ENCODE results near the gene SPTBN5.

Gene SPTBN5

DNA sequence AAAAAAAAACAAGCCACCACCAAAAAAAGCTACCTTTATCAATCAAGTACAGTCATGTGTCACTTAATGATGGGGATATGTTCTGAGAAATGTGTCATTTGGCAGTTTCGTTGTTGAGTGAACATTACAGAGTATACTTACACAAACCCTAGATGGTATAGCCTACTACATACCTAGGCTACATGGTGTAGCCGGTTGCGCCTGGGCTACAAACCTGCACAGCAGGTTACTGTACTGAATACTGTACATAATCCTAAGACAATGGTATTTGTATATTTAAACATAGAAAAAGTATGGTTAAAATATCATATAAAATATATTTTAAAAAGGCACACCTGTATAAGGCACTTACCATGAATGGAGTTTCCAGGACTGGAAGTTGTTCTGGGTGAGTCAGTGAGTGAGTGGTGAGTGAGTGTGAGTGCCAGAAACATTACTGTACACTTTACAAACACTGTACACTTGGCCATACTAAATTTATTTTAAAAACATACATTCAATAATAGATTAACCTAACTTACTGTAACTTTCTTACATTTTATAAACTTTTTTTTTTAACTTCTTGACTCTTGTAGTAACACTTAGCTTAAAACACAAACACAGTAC is 91.9 kb downstream of the SPTBN5 start:
- peaks cover 5% of the 10 kb centered on the region; the same call in 1 of the 2 replicates for H3K79me2 ChIP-seq (ENCODE audit: insufficient read depth, low read length)
- no peak overlapping the region for H3K9ac ChIP-seq (ENCODE audit: low read depth, low read length, poor library complexity, severe bottlenecking)
- H3K4me2 ChIP-seq (ENCODE audit: low read depth, low read length, poor library complexity, severe bottlenecking): no peak overlapping the region
- no peaks in the 10 kb centered on the region for H3F3A ChIP-seq (ENCODE audit: low read depth)
- peaks cover 26% of the 10 kb centered on the region for H3K4me1 ChIP-seq (ENCODE audit: insufficient read depth, low read length, poor library complexity, severe bottlenecking)
- peaks cover 29% of the 10 kb centered on the region; the same call in 1 of the 2 replicates for H3K36me3 ChIP-seq (ENCODE audit: insufficient read depth, low read length)
- no peak overlapping the region for H3K4me3 ChIP-seq (ENCODE audit: low read length, poor library complexity, severe bottlenecking)
- TF ChIP-seq, protein P1, sequence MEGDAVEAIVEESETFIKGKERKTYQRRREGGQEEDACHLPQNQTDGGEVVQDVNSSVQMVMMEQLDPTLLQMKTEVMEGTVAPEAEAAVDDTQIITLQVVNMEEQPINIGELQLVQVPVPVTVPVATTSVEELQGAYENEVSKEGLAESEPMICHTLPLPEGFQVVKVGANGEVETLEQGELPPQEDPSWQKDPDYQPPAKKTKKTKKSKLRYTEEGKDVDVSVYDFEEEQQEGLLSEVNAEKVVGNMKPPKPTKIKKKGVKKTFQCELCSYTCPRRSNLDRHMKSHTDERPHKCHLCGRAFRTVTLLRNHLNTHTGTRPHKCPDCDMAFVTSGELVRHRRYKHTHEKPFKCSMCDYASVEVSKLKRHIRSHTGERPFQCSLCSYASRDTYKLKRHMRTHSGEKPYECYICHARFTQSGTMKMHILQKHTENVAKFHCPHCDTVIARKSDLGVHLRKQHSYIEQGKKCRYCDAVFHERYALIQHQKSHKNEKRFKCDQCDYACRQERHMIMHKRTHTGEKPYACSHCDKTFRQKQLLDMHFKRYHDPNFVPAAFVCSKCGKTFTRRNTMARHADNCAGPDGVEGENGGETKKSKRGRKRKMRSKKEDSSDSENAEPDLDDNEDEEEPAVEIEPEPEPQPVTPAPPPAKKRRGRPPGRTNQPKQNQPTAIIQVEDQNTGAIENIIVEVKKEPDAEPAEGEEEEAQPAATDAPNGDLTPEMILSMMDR (conservative IDR thresholded peaks at IDR 0.05; ENCODE audit: low read length): no peak
- no peak for TF ChIP-seq EZH2phosphoT487 (IDR thresholded peaks at IDR 0.05; ENCODE audit: borderline replicate concordance)
- H3K9me2 ChIP-seq (replicated peaks; ENCODE audit: low read depth, low read length): no peaks in the 10 kb centered on the region
- H2AFZ ChIP-seq (ENCODE audit: low read length): no peak overlapping the region
- H3K9me3 ChIP-seq (ENCODE audit: insufficient read depth, low read depth, low read length): no peaks in the 10 kb centered on the region
- H3K27me3 ChIP-seq (ENCODE audit: insufficient read depth, low read length, poor library complexity, severe bottlenecking): no peaks in the 10 kb centered on the region
- H4K20me1 ChIP-seq (ENCODE audit: insufficient read depth, low read length, poor library complexity, severe bottlenecking): no peaks in the 10 kb centered on the region

DNA sequence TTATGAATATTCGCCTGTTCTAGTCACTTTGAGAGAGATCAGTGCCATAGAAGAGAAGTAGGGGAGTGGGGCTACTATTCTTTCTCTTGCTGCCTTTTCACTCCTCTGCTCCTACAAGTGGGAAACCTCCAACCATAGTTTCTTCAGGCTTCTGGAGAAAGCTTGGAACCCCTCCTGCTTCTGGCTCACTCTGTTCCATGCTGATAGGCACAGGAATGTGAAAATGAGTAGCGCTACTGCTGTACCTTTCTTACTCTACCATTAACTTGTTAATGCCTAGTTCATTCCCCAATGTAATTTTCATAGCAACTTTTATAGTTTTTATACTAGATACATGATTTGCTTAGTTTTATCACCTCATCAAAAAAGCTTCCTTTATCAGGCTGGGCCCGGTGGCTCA is 92.7 kb downstream of the SPTBN5 start:
- Histone ChIP-seq H3K4me1 (ENCODE audit: insufficient read depth, low read length, poor library complexity, severe bottlenecking) (peaks cover 33% of the 10 kb centered on the region), H4K20me1 (ENCODE audit: insufficient read depth, low read length, poor library complexity, severe bottlenecking) (no peaks in the 10 kb centered on the region), H2AFZ (ENCODE audit: low read length) (no peak overlapping the region), H3K9ac (ENCODE audit: low read depth, low read length, poor library complexity, severe bottlenecking) (no peak overlapping the region), H3K27me3 (ENCODE audit: insufficient read depth, low read length, poor library complexity, severe bottlenecking) (no peaks in the 10 kb centered on the region), H3K36me3 (ENCODE audit: insufficient read depth, low read length) (peaks cover 29% of the 10 kb centered on the region; the same call in 1 of the 2 replicates), H3F3A (ENCODE audit: low read depth) (peaks cover under 1% of the 10 kb centered on the region), H3K4me3 (ENCODE audit: low read length, poor library complexity, severe bottlenecking) (no peak overlapping the region), H3K9me2 (replicated peaks; ENCODE audit: low read depth, low read length) (no peaks in the 10 kb centered on the region), H3K79me2 (ENCODE audit: insufficient read depth, low read length) (peaks cover 9% of the 10 kb centered on the region; the same call in 1 of the 2 replicates), H3K9me3 (ENCODE audit: insufficient read depth, low read depth, low read length) (no peaks in the 10 kb centered on the region), H3K4me2 (ENCODE audit: low read depth, low read length, poor library complexity, severe bottlenecking) (no peak overlapping the region)
- TF ChIP-seq, protein P1 (conservative IDR thresholded peaks at IDR 0.05; ENCODE audit: low read length): no peak
- no peak for TF ChIP-seq EZH2phosphoT487 (IDR thresholded peaks at IDR 0.05; ENCODE audit: borderline replicate concordance)

DNA sequence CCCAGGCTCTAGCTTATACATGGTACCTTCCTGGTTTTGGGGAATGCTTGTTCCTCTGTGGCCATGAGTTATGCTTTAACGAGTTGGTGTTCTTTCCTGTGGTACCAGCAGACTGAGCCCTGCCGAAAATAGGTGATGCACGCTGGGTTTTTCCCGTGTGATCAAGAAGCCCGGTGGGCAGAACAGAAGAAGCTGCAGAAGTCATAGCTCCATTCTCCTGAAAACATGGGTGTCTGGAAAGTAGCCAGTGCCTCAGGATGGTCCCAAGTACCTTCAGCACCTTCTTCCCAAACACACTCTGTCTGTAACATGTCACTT is 94.4 kb downstream of the SPTBN5 start:
- no peaks in the 10 kb centered on the region for H4K20me1 ChIP-seq (ENCODE audit: insufficient read depth, low read length, poor library complexity, severe bottlenecking)
- H3K9me3 ChIP-seq (ENCODE audit: insufficient read depth, low read depth, low read length): no peaks in the 10 kb centered on the region
- TF ChIP-seq, protein P1 (conservative IDR thresholded peaks at IDR 0.05; ENCODE audit: low read length): no peak
- TF ChIP-seq EZH2phosphoT487 (IDR thresholded peaks at IDR 0.05; ENCODE audit: borderline replicate concordance): no peak
- H3K4me3 ChIP-seq (ENCODE audit: low read length, poor library complexity, severe bottlenecking): no peak overlapping the region
- peaks cover 29% of the 10 kb centered on the region; the same call in 1 of the 2 replicates for H3K36me3 ChIP-seq (ENCODE audit: insufficient read depth, low read length)
- H3K4me1 ChIP-seq (ENCODE audit: insufficient read depth, low read length, poor library complexity, severe bottlenecking): peaks cover 41% of the 10 kb centered on the region
- no peak overlapping the region for H3K9ac ChIP-seq (ENCODE audit: low read depth, low read length, poor library complexity, severe bottlenecking)
- H3F3A ChIP-seq (ENCODE audit: low read depth): peaks cover 5% of the 10 kb centered on the region
- peaks cover 17% of the 10 kb centered on the region; the same call in 1 of the 2 replicates for H3K79me2 ChIP-seq (ENCODE audit: insufficient read depth, low read length)
- H3K9me2 ChIP-seq (replicated peaks; ENCODE audit: low read depth, low read length): no peaks in the 10 kb centered on the region
- no peak overlapping the region for H2AFZ ChIP-seq (ENCODE audit: low read length)
- H3K27me3 ChIP-seq (ENCODE audit: insufficient read depth, low read length, poor library complexity, severe bottlenecking): no peaks in the 10 kb centered on the region
- no peak overlapping the region for H3K4me2 ChIP-seq (ENCODE audit: low read depth, low read length, poor library complexity, severe bottlenecking)

Data from Loucy (cell line).